Neuronal stem cell (in vitro differentiated cells): ENCODE data around the gene COL8A2. TPM values are rescaled to one million over a fixed set of nuclear protein-coding genes. Genes with fewer than 3 reads are reported as not detected.

Experiments used
- DNase-seq: peaks from one replicate; pipeline ENCODE4 v3.0.0-alpha.2; 2013; ENCODE audit warnings: low spot score
- H2AFZ ChIP-seq: one replicate; pipeline ENCODE4 v1.6.1; 2013; ENCODE audit warnings: mild to moderate bottlenecking, low read length, inconsistent platforms
- H2AK5ac ChIP-seq: 2 replicates; pipeline ENCODE4 v1.6.1; 2013; ENCODE audit warnings: low read depth, mild to moderate bottlenecking, inconsistent platforms, low read length, moderate library complexity, mixed read lengths
- H2BK120ac ChIP-seq: 2 replicates; pipeline ENCODE4 v1.6.1; 2013; ENCODE audit warnings: low read depth, mild to moderate bottlenecking, inconsistent platforms, low read length, moderate library complexity, mixed read lengths
- H2BK12ac ChIP-seq: one replicate; pipeline ENCODE4 v1.6.1; 2013; ENCODE audit warnings: low read length, inconsistent platforms
- H2BK15ac ChIP-seq: 2 replicates; pipeline ENCODE4 v1.6.1; 2013; ENCODE audit warnings: mild to moderate bottlenecking, low read length, inconsistent platforms, mixed read lengths
- H2BK5ac ChIP-seq: one replicate; pipeline ENCODE4 v1.6.1; 2013; ENCODE audit warnings: inconsistent platforms, mild to moderate bottlenecking, low read length, moderate library complexity
- H3K14ac ChIP-seq: one replicate; pipeline ENCODE4 v1.6.1; 2013; ENCODE audit warnings: low read length, inconsistent platforms
- H3K18ac ChIP-seq: 2 replicates; pipeline ENCODE4 v1.6.1; 2013; ENCODE audit warnings: low read length, inconsistent platforms
- H3K23ac ChIP-seq: 2 replicates; pipeline ENCODE4 v1.6.1; 2013; ENCODE audit warnings: low read depth, mild to moderate bottlenecking, mixed read lengths, low read length, inconsistent platforms; ENCODE audit not compliant: poor library complexity
- H3K27ac ChIP-seq: replicated peaks from 3 replicates; pipeline ENCODE4 v1.5.1; 2013; ENCODE audit warnings: low read length, inconsistent platforms
- H3K27me3 ChIP-seq, 3 experiments: 2 replicates each; pipeline ENCODE4 v1.6.1; 2013; ENCODE audit warnings: low read length in 3 of 3, mild to moderate bottlenecking in 2 of 3, inconsistent platforms in 1 of 3, low read depth in 1 of 3, mixed read lengths in 1 of 3, moderate library complexity in 1 of 3; ENCODE audit not compliant: control insufficient read depth in 3 of 3, insufficient read depth in 3 of 3
- H3K36me3 ChIP-seq, 2 donors: replicated peaks in 1 of 2; 2 replicates each; pipeline ENCODE4 v1.6.1; 2013; ENCODE audit warnings: low read length in 2 of 2; ENCODE audit not compliant: control insufficient read depth in 2 of 2, insufficient read depth in 2 of 2
- H3K4ac ChIP-seq: 2 replicates; pipeline ENCODE4 v1.6.1; 2013; ENCODE audit warnings: inconsistent platforms, mild to moderate bottlenecking, low read length, moderate library complexity
- H3K4me1 ChIP-seq, 2 donors: 1 replicate in 1 of 2; 2 replicates in 1 of 2; pipeline ENCODE4 v1.6.1; 2013; ENCODE audit warnings: low read length in 2 of 2, low read depth in 1 of 2; ENCODE audit not compliant: control insufficient read depth in 2 of 2, insufficient read depth in 1 of 2
- H3K4me2 ChIP-seq: one replicate; pipeline ENCODE4 v1.6.1; 2013; ENCODE audit warnings: mild to moderate bottlenecking, low read length, inconsistent platforms; ENCODE audit not compliant: insufficient read depth, poor library complexity, severe bottlenecking
- H3K4me3 ChIP-seq, 2 donors: 2 replicates each; pipeline ENCODE4 v1.5.1; 2013; ENCODE audit warnings: low read length in 2 of 2, mild to moderate bottlenecking in 2 of 2, inconsistent platforms in 1 of 2, moderate library complexity in 1 of 2
- H3K79me1 ChIP-seq: one replicate; pipeline ENCODE4 v1.6.1; 2013; ENCODE audit warnings: low read depth, mild to moderate bottlenecking, inconsistent platforms, low read length, moderate library complexity
- H3K9ac ChIP-seq: one replicate; pipeline ENCODE4 v1.6.1; 2013; ENCODE audit warnings: mild to moderate bottlenecking, low read depth, low read length, inconsistent platforms; ENCODE audit not compliant: poor library complexity
- H3K9me3 ChIP-seq, 2 donors: replicated peaks in 1 of 2; 2 replicates each; pipeline versions ENCODE3 to v1.6.1; 2013; ENCODE audit warnings: low read length in 2 of 2, mild to moderate bottlenecking in 2 of 2, inconsistent platforms in 1 of 2, low read depth in 1 of 2, mixed read lengths in 1 of 2, moderate library complexity in 1 of 2; ENCODE audit not compliant: control insufficient read depth in 2 of 2, insufficient read depth in 1 of 2
- H4K8ac ChIP-seq: one replicate; pipeline ENCODE4 v1.6.1; 2013; ENCODE audit warnings: low read depth, mild to moderate bottlenecking, inconsistent platforms, low read length, moderate library complexity
- H4K91ac ChIP-seq: one replicate; pipeline ENCODE4 v1.6.1; 2013; ENCODE audit warnings: low read length, low read depth, mild to moderate bottlenecking, inconsistent platforms; ENCODE audit not compliant: poor library complexity
- WGBS, 2 donors: extraction: QIAGEN DNeasy Blood & Tissue Kit; methylation state at CpG; one replicate each; pipeline ENCODE4 v1.1.7; 2013; ENCODE audit warnings: missing lambda C conversion rate in 2 of 2, mixed read lengths in 1 of 2; ENCODE audit not compliant: insufficient read length in 2 of 2, insufficient replicate concordance in 1 of 2; ENCODE audit errors: extremely low coverage in 2 of 2; 5-methylcytosine and 5-hydroxymethylcytosine counted together
- polyA plus RNA-seq, 2 experiments: library from polyadenylated mRNA; stranded (reverse); fragments of 200-250 nt; gene quantifications; one replicate each; pipeline ENCODE4 v1.2.3, GENCODE V29; 2013

COL8A2 gene
- polyA plus RNA-seq (2013, experiment 1 of 2): 0.01 TPM
- polyA plus RNA-seq (2013, experiment 2 of 2): 0.01 TPM

- WGBS, 2 donors: no CpG with 5 or more reads among the region's 77 CpGs
- Histone ChIP-seq H3K36me3 (no peaks in the 10 kb centered on the region), H2BK15ac (peak within 1 kb of the TSS; percentile 54), H3K79me1 (no peaks in the 10 kb centered on the region), H3K4me1 (peaks cover 6 to 8% of the 10 kb centered on the region in 2 donors), H3K4me2 (peak within 1 kb of the TSS; percentile 73), H2BK120ac (peak within 1 kb of the TSS; percentile 89), H2BK12ac (no peak within 1 kb of the TSS), H2AK5ac (peak within 1 kb of the TSS; percentile 63), H3K18ac (peak within 1 kb of the TSS; percentile 50), H3K27me3 (peaks cover 19 to 57% (median 46%) of the 10 kb centered on the region in 3 experiments), H4K8ac (no peak within 1 kb of the TSS), H4K91ac (no peak within 1 kb of the TSS), H3K27ac (no peak within 1 kb of the TSS), H2BK5ac (peak within 1 kb of the TSS; percentile 29), H3K23ac (peak within 1 kb of the TSS; percentile 80), H3K9ac (peak within 1 kb of the TSS; percentile 63), H3K9me3 (peaks cover 0 to 3% of the 10 kb centered on the region in 2 donors), H3K14ac (no peak within 1 kb of the TSS), H2AFZ (peak within 1 kb of the TSS; percentile 80), H3K4ac (no peak within 1 kb of the TSS), H3K4me3 (peak within 1 kb of the TSS in 1 of 2 donors; percentile 21)
- DNase-seq: no peak
Observed at GRCh38 chr1:36125129-36125991, at the start of gene COL8A2. Gene COL8A2, minus strand, starts transcription at chr1:36125222. Its CDS starts 24,980 bp downstream, at chr1:36100242.

- Histone ChIP-seq H4K8ac (no peak overlapping the region), H3K27me3 (no peaks in the 10 kb centered on the region), H3K79me1 (peaks cover 16% of the 10 kb centered on the region), H3K4me3 (no peak overlapping the region), H3K4ac (no peak overlapping the region), H4K91ac (no peak overlapping the region), H3K9me3 (peaks cover 0 to 2% of the 10 kb centered on the region in 2 donors), H3K23ac (peak overlapping the region; percentile 5), H3K9ac (peak overlapping the region; percentile 17), H3K4me1 (peaks cover 0 to 20% of the 10 kb centered on the region in 2 donors), H2BK5ac (no peak overlapping the region), H2AK5ac (no peak overlapping the region), H3K27ac (no peak overlapping the region), H2BK15ac (no peak overlapping the region), H3K36me3 (peaks cover 58 to 98% of the 10 kb centered on the region in 2 donors), H2BK120ac (no peak overlapping the region), H3K14ac (no peak overlapping the region), H2BK12ac (no peak overlapping the region), H2AFZ (no peak overlapping the region), H3K18ac (no peak overlapping the region), H3K4me2 (peak overlapping the region; percentile 14)
- no peak for DNase-seq
- WGBS, 2 donors: no CpG with 5 or more reads among the region's 11 CpGs
Observed at GRCh38 chr1:36174713-36175112, 49.7 kb upstream of the COL8A2 start.

DNA sequence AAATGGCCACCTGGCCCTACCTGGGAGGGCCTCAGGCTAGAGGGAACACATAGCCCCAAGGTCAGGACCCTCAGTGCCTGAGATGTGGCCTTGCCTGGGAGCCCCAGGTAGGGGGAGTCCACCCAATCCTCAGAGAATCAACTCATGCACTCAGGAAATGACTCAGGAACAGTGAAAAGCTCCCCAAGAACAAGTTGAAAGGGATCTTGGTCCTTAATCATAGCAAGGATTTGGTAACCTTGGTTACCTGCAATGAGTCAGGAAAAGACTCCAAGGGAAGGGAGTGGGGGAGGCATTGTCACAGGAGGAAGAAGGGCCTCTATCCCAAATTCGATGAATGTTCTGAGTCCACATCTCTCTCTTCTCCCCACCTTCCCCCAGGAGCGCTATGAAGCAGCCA lies 48.0 kb upstream of the COL8A2 start:
- no peak overlapping the region for H2AFZ ChIP-seq
- no peak overlapping the region for H4K91ac ChIP-seq
- H3K4me2 ChIP-seq: no peak overlapping the region
- no peak overlapping the region for H3K4ac ChIP-seq
- H3K27ac ChIP-seq: no peak overlapping the region
- no peak overlapping the region for H3K18ac ChIP-seq
- no peaks in the 10 kb centered on the region for H3K27me3 ChIP-seq
- H2BK5ac ChIP-seq: no peak overlapping the region
- peaks cover 59 to 92% of the 10 kb centered on the region in 2 donors for H3K36me3 ChIP-seq
- no peak overlapping the region for H2AK5ac ChIP-seq
- H3K4me1 ChIP-seq: peaks cover 0 to 13% of the 10 kb centered on the region in 2 donors
- no CpG with 5 or more reads among the region's 2 CpGs for WGBS, 2 donors
- H3K79me1 ChIP-seq: peaks cover 15% of the 10 kb centered on the region
- H4K8ac ChIP-seq: no peak overlapping the region
- no peaks in the 10 kb centered on the region for H3K9me3 ChIP-seq
- no peak overlapping the region for H2BK12ac ChIP-seq
- no peak overlapping the region for H3K9ac ChIP-seq
- no peak overlapping the region for H2BK15ac ChIP-seq
- no peak overlapping the region for H2BK120ac ChIP-seq
- H3K4me3 ChIP-seq: no peak overlapping the region
- no peak overlapping the region for H3K23ac ChIP-seq
- no peak overlapping the region for H3K14ac ChIP-seq
- no peak for DNase-seq

GRCh38 chr1:36172017-36172747 lies 47.2 kb upstream of the COL8A2 start:
- peak overlapping the region; percentile 30 for H2AK5ac ChIP-seq
- no peak overlapping the region for H3K9ac ChIP-seq
- no peak overlapping the region for H2BK120ac ChIP-seq
- WGBS, 2 donors: no CpG with 5 or more reads among the region's 21 CpGs
- no peak overlapping the region for H3K18ac ChIP-seq
- H2AFZ ChIP-seq: no peak overlapping the region
- no peak overlapping the region for H3K4me2 ChIP-seq
- H3K27ac ChIP-seq: no peak overlapping the region
- no peak overlapping the region for H2BK15ac ChIP-seq
- H3K79me1 ChIP-seq: peaks cover 15% of the 10 kb centered on the region
- H3K36me3 ChIP-seq: peaks cover 53 to 91% of the 10 kb centered on the region in 2 donors
- no peak overlapping the region for H2BK12ac ChIP-seq
- H3K27me3 ChIP-seq: no peaks in the 10 kb centered on the region
- no peak overlapping the region for H4K91ac ChIP-seq
- no peak for DNase-seq
- no peak overlapping the region for H3K14ac ChIP-seq
- H4K8ac ChIP-seq: no peak overlapping the region
- no peak overlapping the region for H2BK5ac ChIP-seq
- H3K4ac ChIP-seq: no peak overlapping the region
- H3K9me3 ChIP-seq: no peaks in the 10 kb centered on the region
- H3K4me3 ChIP-seq: no peak overlapping the region
- H3K4me1 ChIP-seq: peaks cover 0 to 11% of the 10 kb centered on the region in 2 donors
- no peak overlapping the region for H3K23ac ChIP-seq
